Measurements from ENCODE around the gene SUPT20H. TPM values are rescaled to one million over a fixed set of nuclear protein-coding genes. Genes with fewer than 3 reads are reported as not detected.

The SUPT20H gene
- total and polyA plus RNA-seq, 10 of the 15 experiments (the other 5 are each of a cell fraction or from before 2014, with no cell fraction given) = 12.3 to 69.8 (median 47.5) TPM

DNA sequence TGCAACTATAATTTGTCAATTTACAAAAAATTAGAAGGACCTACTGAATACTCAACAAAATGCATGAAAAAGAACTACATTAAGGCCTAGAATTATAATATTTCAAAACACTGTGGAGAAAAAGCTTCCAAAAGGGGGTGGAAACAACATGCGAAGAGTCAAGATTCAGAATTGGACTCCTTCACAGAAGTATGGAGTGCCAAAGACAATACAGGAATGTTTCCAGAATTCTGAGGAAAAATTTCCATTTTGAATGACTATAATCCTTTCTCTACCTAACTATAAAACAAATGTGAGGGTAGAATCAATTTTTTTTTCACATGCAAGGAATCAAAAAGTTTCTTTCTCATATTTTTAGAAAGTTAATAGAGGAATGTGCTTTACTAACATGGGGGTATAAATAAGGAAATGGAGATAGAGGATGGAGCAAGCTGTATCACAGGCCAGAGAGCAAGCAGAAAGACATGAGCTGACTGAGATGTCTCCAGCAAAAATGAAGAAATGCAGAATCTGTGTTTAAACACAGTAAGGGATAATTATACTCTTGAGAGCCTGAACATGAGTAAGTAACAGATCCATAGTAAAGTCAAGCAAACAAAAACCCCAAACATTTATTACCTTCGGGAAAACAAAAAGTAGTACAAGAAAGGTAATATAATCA is 99.9 kb downstream of the SUPT20H start:
- Histone ChIP-seq H3K9ac (ENCODE audit: control insufficient read depth, insufficient read depth, low read length) (no peak overlapping the region), H3K79me2 (ENCODE audit: control insufficient read depth, insufficient read depth, low read length) (no peaks in the 10 kb centered on the region), H3K27ac (ENCODE audit: control insufficient read depth, insufficient read depth) (no peak overlapping the region), H3K4me3 (no peak overlapping the region), H3K36me3 (ENCODE audit: control insufficient read depth in 2 of 2, insufficient read depth in 2 of 2, low read length in 1 of 2) (peaks cover 0 to 12% of the 10 kb centered on the region in 2 experiments), H3K4me2 (ENCODE audit: control insufficient read depth, insufficient read depth) (no peak overlapping the region), H3K9me3 (replicated peaks; ENCODE audit: control insufficient read depth, insufficient read depth, low read length) (no peaks in the 10 kb centered on the region), H4K20me1 (ENCODE audit: control insufficient read depth, insufficient read depth) (0 out of 2 replicates have a peak, but pooled peaks cover 3% of the 10 kb centered on the region), H2AFZ (ENCODE audit: control insufficient read depth, low read depth, low read length) (no peak overlapping the region), H3K4me1 (ENCODE audit: control insufficient read depth, insufficient read depth, low read length) (no peaks in the 10 kb centered on the region; the same call in 1 of the 2 replicates), H3K27me3 (replicated peaks in 1 of 2; ENCODE audit: control insufficient read depth in 2 of 2, insufficient read depth in 2 of 2, low read length in 1 of 2) (no peaks in the 10 kb centered on the region)
- TF ChIP-seq TCF3 (IDR thresholded peaks at IDR 0.05; ENCODE audit: borderline replicate concordance, insufficient read depth, low read depth, low read length) = no peak
- no peak for TF ChIP-seq KLF5 (IDR thresholded peaks at IDR 0.05; ENCODE audit: partially characterized antibody)
- no peak for TF ChIP-seq HDAC6 (IDR thresholded peaks at IDR 0.05; ENCODE audit: unreplicated experiment)
- TF ChIP-seq, protein P1, sequence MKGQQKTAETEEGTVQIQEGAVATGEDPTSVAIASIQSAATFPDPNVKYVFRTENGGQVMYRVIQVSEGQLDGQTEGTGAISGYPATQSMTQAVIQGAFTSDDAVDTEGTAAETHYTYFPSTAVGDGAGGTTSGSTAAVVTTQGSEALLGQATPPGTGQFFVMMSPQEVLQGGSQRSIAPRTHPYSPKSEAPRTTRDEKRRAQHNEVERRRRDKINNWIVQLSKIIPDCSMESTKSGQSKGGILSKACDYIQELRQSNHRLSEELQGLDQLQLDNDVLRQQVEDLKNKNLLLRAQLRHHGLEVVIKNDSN (IDR thresholded peaks at IDR 0.05; ENCODE audit: borderline replicate concordance, extremely low read length, insufficient read depth, low read depth, low read length) = no peak
- no peak for TF ChIP-seq SMARCA5 (IDR thresholded peaks at IDR 0.05)
- TF ChIP-seq NRF1 (conservative IDR thresholded peaks at IDR 0.05; ENCODE audit: low read depth, low read length) = no peak
- no peak for TF ChIP-seq STAT3 (IDR thresholded peaks at IDR 0.05; ENCODE audit: low read depth, low read length)
- no peak for TF ChIP-seq NR2C2 (IDR thresholded peaks at IDR 0.05; ENCODE audit: borderline replicate concordance, control insufficient read depth, insufficient read length, low read depth)
- TF ChIP-seq POLR2AphosphoS5 (IDR thresholded peaks at IDR 0.05; ENCODE audit: low read length) = no peak
- TF ChIP-seq, protein P2, sequence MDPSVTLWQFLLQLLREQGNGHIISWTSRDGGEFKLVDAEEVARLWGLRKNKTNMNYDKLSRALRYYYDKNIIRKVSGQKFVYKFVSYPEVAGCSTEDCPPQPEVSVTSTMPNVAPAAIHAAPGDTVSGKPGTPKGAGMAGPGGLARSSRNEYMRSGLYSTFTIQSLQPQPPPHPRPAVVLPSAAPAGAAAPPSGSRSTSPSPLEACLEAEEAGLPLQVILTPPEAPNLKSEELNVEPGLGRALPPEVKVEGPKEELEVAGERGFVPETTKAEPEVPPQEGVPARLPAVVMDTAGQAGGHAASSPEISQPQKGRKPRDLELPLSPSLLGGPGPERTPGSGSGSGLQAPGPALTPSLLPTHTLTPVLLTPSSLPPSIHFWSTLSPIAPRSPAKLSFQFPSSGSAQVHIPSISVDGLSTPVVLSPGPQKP (IDR thresholded peaks at IDR 0.05; ENCODE audit: low read depth, low read length) = no peak
- no peak for TF ChIP-seq TCF7 (IDR thresholded peaks at IDR 0.05; ENCODE audit: borderline replicate concordance)
- no peak for TF ChIP-seq HDGF (IDR thresholded peaks at IDR 0.05)
- no peak for TF ChIP-seq ZNF217 (IDR thresholded peaks at IDR 0.05)
- TF ChIP-seq, protein P3, sequence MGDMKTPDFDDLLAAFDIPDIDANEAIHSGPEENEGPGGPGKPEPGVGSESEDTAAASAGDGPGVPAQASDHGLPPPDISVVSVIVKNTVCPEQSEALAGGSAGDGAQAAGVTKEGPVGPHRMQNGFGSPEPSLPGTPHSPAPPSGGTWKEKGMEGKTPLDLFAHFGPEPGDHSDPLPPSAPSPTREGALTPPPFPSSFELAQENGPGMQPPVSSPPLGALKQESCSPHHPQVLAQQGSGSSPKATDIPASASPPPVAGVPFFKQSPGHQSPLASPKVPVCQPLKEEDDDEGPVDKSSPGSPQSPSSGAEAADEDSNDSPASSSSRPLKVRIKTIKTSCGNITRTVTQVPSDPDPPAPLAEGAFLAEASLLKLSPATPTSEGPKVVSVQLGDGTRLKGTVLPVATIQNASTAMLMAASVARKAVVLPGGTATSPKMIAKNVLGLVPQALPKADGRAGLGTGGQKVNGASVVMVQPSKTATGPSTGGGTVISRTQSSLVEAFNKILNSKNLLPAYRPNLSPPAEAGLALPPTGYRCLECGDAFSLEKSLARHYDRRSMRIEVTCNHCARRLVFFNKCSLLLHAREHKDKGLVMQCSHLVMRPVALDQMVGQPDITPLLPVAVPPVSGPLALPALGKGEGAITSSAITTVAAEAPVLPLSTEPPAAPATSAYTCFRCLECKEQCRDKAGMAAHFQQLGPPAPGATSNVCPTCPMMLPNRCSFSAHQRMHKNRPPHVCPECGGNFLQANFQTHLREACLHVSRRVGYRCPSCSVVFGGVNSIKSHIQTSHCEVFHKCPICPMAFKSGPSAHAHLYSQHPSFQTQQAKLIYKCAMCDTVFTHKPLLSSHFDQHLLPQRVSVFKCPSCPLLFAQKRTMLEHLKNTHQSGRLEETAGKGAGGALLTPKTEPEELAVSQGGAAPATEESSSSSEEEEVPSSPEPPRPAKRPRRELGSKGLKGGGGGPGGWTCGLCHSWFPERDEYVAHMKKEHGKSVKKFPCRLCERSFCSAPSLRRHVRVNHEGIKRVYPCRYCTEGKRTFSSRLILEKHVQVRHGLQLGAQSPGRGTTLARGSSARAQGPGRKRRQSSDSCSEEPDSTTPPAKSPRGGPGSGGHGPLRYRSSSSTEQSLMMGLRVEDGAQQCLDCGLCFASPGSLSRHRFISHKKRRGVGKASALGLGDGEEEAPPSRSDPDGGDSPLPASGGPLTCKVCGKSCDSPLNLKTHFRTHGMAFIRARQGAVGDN (IDR thresholded peaks at IDR 0.05) = no peak
- DNase-seq (ENCODE audit: low read depth, low spot score) = no peak
- ChIA-PET SMC1A (ENCODE audit: uncharacterized antibody, unreplicated experiment) (interaction anchor here (1.5 kb wide), 1 partner anchor 14 kb away, joined by 4 read pairs; no protein-coding TSS in a partner anchor), RAD21 (ENCODE audit: unreplicated experiment) (no interaction called here), POLR2A (no interaction called here), CTCF (interaction anchor here (0.8 to 1.6 kb wide), 3 partner anchors 10 to 85 kb away, joined by 3 read pairs; no protein-coding TSS in a partner anchor)
- in situ Hi-C loops (cut with MboI) = no loop called here
- FAIRE-seq = no peak
- WGBS (ENCODE audit: insufficient coverage, insufficient replicate concordance, low lambda C conversion rate, missing lambda C conversion rate) = 95% methylated on average over 2 of the region's 2 CpGs
- intact Hi-C loops (cut with micrococcal nuclease; ENCODE audit: unreplicated experiment) = no loop called here
- no peak for ATAC-seq
- BruUV-seq (replicated peaks) = no TSS peak

Data from GM12878 (cell line).